ENCODE data around the gene CNTN4.

The CNTN4 gene

GRCh38 chr3:2937592-2937991, 838.9 kb downstream of the CNTN4 start:
- Histone ChIP-seq H3K4me2 (no peak overlapping the region), H3K4me3 (IDR thresholded peaks at IDR 0.05; ENCODE audit: insufficient read depth, low read depth, low read length) (no peak overlapping the region), H3K79me2 (ENCODE audit: insufficient read depth, low read depth) (no peaks in the 10 kb centered on the region), H4K20me1 (ENCODE audit: insufficient read depth) (no peaks in the 10 kb centered on the region), H3K36me3 (ENCODE audit: insufficient read depth) (no peaks in the 10 kb centered on the region), H3K27me3 (ENCODE audit: insufficient read depth, low read depth) (no peaks in the 10 kb centered on the region), H3K4me1 (ENCODE audit: low read depth, poor library complexity, severe bottlenecking) (peaks cover 14% of the 10 kb centered on the region), H3K9ac (no peak overlapping the region), H3K27ac (no peak overlapping the region), H2AFZ (ENCODE audit: low read depth) (no peak overlapping the region)
- TF ChIP-seq CTCF (conservative IDR thresholded peaks at IDR 0.05; ENCODE audit: low read depth, low read length): no peak

GRCh38 chr3:2938711-2939110, 840.0 kb downstream of the CNTN4 start:
- Histone ChIP-seq H3K4me3 (IDR thresholded peaks at IDR 0.05; ENCODE audit: insufficient read depth, low read depth, low read length) (no peak overlapping the region), H4K20me1 (ENCODE audit: insufficient read depth) (no peaks in the 10 kb centered on the region), H3K4me1 (ENCODE audit: low read depth, poor library complexity, severe bottlenecking) (peaks cover 14% of the 10 kb centered on the region), H2AFZ (ENCODE audit: low read depth) (no peak overlapping the region), H3K27ac (no peak overlapping the region), H3K79me2 (ENCODE audit: insufficient read depth, low read depth) (no peaks in the 10 kb centered on the region), H3K9ac (no peak overlapping the region), H3K36me3 (ENCODE audit: insufficient read depth) (no peaks in the 10 kb centered on the region), H3K27me3 (ENCODE audit: insufficient read depth, low read depth) (no peaks in the 10 kb centered on the region), H3K4me2 (no peak overlapping the region)
- TF ChIP-seq CTCF (conservative IDR thresholded peaks at IDR 0.05; ENCODE audit: low read depth, low read length): no peak

- Histone ChIP-seq H3K4me1 (ENCODE audit: low read depth, poor library complexity, severe bottlenecking) (peaks cover 14% of the 10 kb centered on the region), H3K27me3 (ENCODE audit: insufficient read depth, low read depth) (no peaks in the 10 kb centered on the region), H3K27ac (no peak overlapping the region), H3K9ac (no peak overlapping the region), H3K79me2 (ENCODE audit: insufficient read depth, low read depth) (no peaks in the 10 kb centered on the region), H2AFZ (ENCODE audit: low read depth) (no peak overlapping the region), H3K4me2 (peak overlapping the region; percentile 39), H3K36me3 (ENCODE audit: insufficient read depth) (no peaks in the 10 kb centered on the region), H3K4me3 (IDR thresholded peaks at IDR 0.05; ENCODE audit: insufficient read depth, low read depth, low read length) (no peak overlapping the region), H4K20me1 (ENCODE audit: insufficient read depth) (no peaks in the 10 kb centered on the region)
- TF ChIP-seq CTCF (conservative IDR thresholded peaks at IDR 0.05; ENCODE audit: low read depth, low read length): no peak
These were observed 841.4 kb downstream of the CNTN4 start for GRCh38 chr3:2940062-2940461.

GRCh38 chr3:2944628-2945027, 846.0 kb downstream of the CNTN4 start:
- Histone ChIP-seq H3K4me3 (IDR thresholded peaks at IDR 0.05; ENCODE audit: insufficient read depth, low read depth, low read length) (no peak overlapping the region), H2AFZ (ENCODE audit: low read depth) (no peak overlapping the region), H4K20me1 (ENCODE audit: insufficient read depth) (no peaks in the 10 kb centered on the region), H3K36me3 (ENCODE audit: insufficient read depth) (no peaks in the 10 kb centered on the region), H3K4me1 (ENCODE audit: low read depth, poor library complexity, severe bottlenecking) (peaks cover 12% of the 10 kb centered on the region), H3K4me2 (no peak overlapping the region), H3K27ac (no peak overlapping the region), H3K9ac (no peak overlapping the region), H3K27me3 (ENCODE audit: insufficient read depth, low read depth) (no peaks in the 10 kb centered on the region), H3K79me2 (ENCODE audit: insufficient read depth, low read depth) (no peaks in the 10 kb centered on the region)
- TF ChIP-seq CTCF (conservative IDR thresholded peaks at IDR 0.05; ENCODE audit: low read depth, low read length): no peak

All from KMS-11 (cell line).